Measurements from ENCODE around the gene TACR1.

TACR1 gene

GRCh38 chr2:75002007-75002406 lies 197.3 kb downstream of the TACR1 start:
- DNase-seq (ENCODE audit: low spot score) (no peak), ATAC-seq (ENCODE audit: low read depth) (peak; percentile 91)
- Histone ChIP-seq H3K4me1 (ENCODE audit: insufficient read depth, poor library complexity, severe bottlenecking) (peaks cover 11% of the 10 kb centered on the region), H3K27me3 (ENCODE audit: insufficient read depth, poor library complexity, severe bottlenecking) (no peaks in the 10 kb centered on the region), H3K27ac (ENCODE audit: poor library complexity, severe bottlenecking) (no peak overlapping the region), H3K9me3 (ENCODE audit: severe bottlenecking) (no peaks in the 10 kb centered on the region), H3K36me3 (ENCODE audit: low read depth) (no peaks in the 10 kb centered on the region), H3K4me3 (ENCODE audit: severe bottlenecking) (no peak overlapping the region)
- TF ChIP-seq CTCF (IDR thresholded peaks at IDR 0.05; ENCODE audit: poor library complexity, severe bottlenecking) = no peak

GRCh38 chr2:74999468-74999867 lies 199.9 kb downstream of the TACR1 start:
- TF ChIP-seq CTCF (IDR thresholded peaks at IDR 0.05; ENCODE audit: poor library complexity, severe bottlenecking) = no peak

More at GRCh38 chr2:74999468-74999867, 199.9 kb downstream of the TACR1 start:
- H3K27me3 ChIP-seq (ENCODE audit: insufficient read depth, poor library complexity, severe bottlenecking) = no peaks in the 10 kb centered on the region
- no peaks in the 10 kb centered on the region for H3K9me3 ChIP-seq (ENCODE audit: severe bottlenecking)
- DNase-seq (ENCODE audit: low spot score) (no peak), ATAC-seq (ENCODE audit: low read depth) (no peak)
- peaks cover 11% of the 10 kb centered on the region for H3K4me1 ChIP-seq (ENCODE audit: insufficient read depth, poor library complexity, severe bottlenecking)
- H3K4me3 ChIP-seq (ENCODE audit: severe bottlenecking) = no peak overlapping the region
- no peak overlapping the region for H3K27ac ChIP-seq (ENCODE audit: poor library complexity, severe bottlenecking)
- no peaks in the 10 kb centered on the region for H3K36me3 ChIP-seq (ENCODE audit: low read depth)
